Fibroblast of gingiva (primary cell): ENCODE results near the gene CANT1.

Experiments used
- DNase-seq: peaks from one replicate; pipeline ENCODE4 v3.0.0-alpha.2; 2011; ENCODE audit warnings: low read depth

The CANT1 gene

DNA sequence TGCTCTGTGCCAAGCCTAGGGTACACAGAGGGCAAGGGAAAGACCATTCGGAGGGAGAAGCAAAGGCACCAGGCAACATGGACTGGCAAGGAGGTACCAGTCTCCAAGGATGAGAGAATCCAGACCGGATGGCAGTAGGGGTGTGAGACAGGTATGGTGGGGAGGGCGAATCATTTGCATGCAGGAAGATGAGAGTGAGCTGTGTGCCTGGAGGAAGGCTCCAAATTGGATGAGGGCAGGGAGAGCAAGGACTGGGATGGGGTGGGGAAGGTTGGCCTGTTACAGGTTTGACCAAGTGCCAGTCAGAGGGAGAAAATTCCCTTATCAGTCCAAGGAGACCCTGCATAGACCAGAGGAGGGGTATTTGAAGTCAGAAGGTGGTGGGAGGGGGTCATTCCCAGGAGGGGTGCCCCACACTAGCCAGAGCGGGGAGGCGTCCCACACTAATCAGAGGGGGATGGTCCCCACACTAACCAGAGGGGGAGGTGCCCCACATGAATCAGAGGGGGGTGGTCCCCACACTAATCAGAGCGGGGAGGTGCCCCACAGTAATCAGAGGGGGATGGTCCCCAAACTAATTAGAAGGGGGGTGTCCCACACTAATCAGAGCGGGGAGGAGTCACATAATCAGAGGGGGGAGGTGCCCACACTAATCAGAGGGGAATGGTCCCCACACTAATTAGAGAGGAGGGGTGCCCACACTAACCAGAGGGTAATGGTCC, 737 bp downstream of the CANT1 start:
- no peak for DNase-seq

DNA sequence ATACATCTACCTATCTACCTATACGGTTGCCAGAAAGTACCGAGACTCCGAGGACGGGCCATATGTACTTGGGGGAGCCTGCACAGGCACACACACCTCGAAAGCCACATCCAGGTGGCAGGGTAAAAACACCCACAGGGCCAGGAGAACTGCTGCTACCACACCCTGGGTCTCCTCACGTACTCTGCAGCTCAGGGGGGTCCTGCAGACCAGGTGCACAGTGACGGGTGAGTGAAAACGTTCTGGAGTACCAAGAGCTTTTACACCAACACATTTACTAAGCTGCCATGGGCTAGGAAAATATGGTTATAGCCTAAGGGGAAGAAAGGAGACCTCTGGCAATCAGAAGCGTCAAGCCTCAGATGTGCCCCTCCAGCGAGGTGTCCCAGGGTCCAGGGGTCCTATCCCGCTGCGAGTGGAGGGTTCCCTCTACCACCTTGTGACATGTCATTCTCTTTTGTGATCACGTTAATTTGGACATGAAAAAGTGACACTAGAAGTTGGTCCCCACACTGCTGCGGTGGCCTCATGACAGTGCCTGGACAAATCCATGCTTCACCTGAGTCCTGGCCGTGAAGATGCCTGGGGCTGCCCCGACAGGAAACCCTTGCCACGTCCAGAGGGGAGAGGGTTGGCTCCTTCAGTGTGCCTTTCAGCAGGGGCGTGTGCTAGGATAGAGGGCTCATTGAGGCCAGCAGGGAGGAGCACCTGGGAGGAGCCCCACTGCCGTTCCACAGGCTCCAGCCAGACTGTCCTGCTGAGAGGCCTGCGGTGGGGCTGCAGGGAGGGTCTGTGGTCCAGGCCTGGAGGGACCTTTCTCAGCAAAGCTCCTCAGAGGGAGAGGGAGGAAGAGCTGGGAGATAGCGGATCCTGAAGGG, 1.8 kb downstream of the CANT1 start:
- DNase-seq: no peak

DNA sequence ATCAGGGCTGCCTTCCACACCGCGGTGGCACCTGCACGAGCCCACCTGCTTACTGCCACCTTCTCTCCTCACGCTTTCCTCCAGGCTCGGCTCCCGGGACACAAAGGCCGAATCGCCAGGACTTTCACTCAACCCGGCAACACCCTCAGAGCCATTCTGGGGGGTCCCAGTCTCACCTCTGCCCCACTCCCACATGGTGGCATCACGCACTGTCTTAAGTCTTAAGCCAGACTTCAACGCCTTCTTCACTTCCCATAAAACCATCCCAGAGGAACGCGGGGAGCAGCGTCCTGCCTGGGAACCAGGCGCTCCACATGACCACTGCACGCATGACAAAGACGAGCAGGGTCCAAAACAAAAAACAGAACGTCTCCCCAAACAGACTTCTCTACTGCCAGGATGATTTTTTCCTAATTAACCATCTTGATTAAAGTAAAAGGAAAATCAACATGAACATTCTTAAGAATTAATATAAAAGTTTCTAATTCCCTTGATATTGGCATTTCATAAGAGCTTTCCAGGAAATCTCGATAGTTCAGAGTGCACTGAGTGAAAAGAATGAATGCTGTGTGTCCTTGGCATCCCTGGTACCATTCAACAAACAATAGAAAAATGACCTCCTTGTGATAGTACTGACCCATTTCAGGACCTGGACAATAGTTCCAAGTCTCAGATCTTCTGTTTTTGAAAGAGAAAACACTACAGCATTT, 2.6 kb downstream of the CANT1 start:
- no peak for DNase-seq

DNA sequence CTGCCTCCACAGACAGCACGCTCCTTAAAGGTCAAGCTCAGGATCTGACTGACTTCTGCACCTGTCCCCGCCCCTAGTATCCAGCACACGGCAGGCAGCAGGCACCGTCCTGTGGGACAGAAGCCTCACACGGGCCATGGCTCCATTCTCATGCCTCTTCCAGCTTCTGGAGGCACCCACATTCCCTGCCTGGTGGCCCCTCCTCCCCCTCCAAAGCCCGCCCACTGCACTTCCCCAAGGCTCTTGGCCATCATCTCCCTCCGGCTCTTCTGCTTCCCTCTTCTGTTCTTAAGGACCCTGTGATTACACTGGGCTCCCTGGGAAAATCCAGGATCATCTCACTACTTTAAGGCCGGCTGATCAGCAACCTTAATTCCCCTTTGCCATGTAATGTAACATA, 3.5 kb downstream of the CANT1 start:
- DNase-seq: no peak

DNA sequence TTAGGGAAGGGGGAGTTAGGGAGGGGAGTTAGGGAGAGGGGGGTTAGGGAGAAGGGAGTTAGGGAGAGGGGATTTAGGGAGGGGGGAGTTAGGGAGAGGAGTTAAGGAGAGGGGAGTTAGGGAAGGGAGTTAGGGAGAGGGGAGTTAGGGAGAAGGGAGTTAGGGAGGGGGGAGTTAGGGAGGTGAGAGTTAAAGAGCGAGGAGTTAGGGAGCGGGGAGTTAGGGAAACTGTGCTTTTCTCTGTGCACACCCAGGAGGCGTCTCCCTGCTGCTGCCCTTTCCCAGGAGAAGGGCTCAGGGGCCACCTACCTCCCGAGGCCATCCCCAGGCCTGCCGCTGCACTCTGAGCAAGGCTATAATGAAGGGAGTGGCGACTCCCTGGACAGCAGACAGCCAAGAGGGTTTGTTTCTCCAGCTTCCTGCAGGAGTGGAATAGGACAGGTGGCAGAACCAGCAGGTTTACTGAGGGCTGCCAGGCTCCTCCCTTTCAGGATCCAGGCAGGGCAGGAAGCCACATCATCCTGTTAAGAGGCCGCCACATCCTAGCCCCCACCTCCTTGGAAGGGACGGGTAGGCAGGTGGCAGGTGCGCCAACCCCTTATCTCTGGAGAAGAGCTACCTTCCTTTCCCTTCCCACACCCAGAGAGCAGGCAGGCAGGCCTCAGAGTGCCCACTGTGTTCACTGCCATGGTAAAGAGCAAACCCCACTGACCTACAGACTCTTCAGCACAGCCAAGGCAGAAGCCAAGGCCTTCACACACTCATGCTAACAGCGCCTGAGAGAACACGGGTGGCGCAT, 4.3 kb downstream of the CANT1 start:
- no peak for DNase-seq

DNA sequence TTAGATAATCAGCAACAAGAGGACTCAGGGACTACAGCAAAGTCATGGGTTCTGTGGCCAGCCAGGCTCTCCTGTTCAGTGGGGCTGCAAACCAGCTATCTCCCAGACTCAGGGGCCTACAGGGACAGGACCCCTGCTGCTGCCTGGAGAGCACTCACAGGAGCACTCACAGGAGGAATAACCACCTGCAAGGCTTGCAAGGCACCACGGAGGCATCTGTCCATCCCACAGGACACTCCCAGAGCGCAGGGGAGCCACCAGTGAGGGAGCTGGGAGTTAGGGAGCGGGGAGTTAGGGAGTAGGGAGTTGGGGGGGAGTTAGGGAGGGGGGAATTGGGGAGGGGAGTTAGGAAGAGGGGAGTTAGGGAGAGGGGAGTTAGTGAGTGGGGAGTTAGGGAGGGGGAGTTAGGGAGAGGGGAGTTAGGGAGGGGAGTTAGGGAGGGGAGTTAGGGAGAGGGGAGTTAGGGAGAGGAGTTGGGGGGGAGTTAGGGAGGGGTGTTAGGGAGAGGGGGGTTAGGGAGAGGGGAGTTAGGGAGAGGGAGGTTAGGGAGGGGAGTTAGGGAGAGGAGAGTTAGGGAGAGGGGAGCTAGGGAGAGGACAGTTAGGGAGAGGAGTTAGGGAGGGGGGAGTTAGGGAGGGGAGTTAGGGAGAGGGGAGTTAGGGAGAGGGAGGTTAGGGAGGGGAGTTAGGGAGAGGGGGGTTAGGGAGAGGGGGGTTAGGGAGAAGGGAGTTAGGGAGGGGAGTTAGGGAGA, 5.7 kb downstream of the CANT1 start:
- DNase-seq: no peak

DNA sequence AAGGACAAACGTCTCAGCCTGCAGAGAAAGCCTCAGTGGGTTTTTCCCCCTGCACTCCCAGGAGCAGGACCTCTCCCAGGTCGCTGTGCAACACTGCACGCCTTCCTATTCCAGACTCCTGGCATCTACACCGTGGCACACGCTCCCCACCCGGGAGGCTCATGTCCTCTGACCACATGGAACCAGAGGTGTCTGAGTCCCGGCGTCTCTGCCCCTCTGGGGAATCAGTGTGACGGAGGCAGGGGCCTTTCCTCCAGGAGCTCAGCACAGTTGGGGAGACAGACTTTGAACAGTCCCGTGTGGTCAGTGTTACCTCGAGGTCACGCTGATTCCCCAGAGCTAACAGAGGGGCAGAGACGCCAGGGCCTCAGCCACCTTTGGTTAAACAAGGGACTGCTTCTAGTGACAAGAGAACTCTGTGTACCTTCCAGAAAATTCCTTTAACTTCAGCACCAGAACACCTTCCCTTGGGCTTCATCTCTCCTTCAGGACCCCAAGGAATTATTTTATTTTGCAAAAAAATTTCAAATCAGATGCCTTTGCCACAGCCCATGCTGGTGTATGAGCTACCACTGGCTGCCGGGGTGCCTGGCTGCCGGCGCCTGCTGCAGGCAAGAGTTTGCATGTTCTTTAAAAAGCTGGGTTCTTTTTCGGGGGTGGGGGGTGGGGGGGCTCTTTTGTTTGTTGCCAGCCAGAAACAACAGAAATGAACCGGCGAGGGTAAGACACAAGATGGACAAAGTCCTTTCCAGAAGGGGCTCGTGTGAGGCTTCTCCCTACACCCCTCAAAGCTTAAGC, 6.6 kb downstream of the CANT1 start:
- DNase-seq: no peak

DNA sequence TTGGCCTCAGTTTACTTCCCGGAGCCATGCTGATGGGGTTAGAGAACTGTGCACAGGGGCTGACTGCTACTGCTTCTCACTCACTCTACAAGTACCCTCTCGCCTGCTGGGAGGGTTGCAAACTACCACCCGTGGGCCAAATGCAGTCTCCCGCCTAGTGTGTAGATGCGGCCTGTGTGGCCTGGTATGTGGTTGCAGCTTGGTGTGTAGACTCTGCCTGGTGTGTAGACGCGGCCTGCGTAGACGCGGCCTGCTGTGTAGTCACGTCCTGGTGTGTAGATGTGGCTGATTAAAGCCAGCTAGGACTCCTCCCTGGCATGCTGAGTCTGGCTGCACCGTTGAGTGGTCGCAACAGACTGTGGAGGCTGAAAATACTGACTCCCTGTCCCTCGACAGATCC, 7.3 kb downstream of the CANT1 start:
- no peak for DNase-seq

DNA sequence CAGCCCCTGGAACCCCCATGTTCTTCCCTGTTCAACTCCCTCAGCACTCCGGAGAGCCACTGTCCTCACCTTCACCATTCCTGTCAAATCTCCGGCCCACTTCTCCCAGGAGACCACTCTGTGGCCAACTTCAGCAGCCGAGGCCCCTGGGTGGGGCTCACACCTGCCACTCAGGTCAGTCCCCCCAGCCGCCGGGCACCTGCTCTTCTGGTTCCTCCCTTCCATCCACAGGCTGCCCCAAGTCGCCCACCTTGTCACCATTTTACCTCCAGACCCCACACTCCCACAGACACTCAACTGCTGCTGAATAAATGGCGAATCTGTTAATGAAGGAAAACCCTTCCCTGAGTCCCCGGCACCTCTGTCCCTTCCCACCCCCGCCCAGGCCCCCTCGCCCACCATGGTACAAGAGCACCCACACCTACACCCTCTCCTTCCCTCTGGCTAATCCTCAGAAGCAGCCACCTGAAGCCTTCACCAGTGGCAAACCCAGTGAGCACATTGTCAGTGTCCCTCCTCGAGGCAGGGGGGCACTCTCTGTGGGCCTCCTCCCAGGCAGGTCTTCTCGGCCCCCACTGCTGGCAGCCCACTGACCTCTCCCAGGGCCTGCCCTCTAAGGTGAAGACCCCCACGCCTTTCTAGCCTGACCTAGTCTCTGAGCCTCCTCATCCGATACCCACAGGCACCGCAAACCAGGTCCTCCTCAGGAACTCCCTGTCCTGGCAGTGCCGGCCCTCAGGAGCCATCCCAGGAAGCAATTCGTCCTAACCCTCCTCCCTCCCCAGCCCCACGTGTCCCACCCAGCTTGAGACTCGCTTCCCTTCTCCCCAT, 8.2 kb downstream of the CANT1 start:
- DNase-seq: no peak

DNA sequence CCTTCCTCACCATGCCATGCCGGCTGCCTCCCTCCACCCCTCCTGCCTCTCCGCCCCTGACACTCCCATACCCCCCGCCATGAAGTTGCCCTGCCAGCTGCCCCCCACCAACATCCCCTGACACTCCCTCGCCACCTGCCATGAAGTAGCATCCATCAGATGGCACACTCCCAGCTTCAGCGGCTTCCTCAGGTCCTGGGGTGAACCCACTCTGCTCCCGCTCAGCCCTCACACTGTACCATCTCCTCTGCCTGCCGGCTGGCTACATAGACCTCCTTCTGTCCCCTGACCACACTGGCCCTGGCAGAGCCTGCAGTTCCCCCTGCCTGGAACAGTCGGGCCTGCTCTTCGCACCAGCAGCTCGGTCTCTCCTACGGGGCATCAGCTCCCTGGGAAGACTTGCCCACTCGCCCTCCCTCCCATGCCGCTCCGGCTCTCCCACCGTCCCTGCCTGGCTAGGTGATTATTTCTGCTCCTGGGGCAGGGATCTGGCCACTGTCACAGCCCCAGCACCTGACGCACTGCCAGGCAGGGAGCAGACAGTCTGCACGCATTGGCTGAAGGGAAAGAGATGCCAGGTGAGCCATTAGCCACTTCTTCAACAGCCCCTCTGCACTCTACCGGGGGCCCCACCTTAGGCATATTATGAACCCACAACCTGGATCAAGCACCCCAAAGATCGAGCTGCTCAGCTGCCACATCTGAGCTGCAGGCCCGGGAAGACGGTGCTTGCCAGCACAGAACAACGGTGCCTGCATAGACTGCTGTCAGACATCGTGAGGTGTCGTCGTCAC, 9.0 kb downstream of the CANT1 start:
- no peak for DNase-seq

DNA sequence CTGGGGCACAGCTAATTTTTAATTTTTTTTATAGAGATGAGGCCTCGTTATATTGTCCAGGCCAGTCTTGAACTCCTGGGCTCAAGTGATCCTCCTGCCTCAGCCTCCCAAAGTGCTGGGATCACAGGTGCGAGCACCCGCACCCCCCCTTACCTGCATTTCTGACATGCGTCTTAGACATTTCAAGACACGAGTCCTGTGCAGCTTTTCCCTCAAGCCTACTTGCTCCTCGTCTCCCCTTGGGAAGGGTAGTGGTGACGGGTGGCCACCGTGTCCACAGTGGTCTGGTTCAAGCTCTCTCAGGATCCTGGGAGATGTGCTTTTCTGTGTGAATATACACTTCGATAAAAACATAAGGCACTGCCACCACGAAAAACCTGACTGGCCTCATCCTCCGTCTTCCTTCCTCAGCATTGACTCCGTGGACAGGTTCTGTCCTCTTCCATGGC, 9.6 kb downstream of the CANT1 start:
- DNase-seq: no peak

DNA sequence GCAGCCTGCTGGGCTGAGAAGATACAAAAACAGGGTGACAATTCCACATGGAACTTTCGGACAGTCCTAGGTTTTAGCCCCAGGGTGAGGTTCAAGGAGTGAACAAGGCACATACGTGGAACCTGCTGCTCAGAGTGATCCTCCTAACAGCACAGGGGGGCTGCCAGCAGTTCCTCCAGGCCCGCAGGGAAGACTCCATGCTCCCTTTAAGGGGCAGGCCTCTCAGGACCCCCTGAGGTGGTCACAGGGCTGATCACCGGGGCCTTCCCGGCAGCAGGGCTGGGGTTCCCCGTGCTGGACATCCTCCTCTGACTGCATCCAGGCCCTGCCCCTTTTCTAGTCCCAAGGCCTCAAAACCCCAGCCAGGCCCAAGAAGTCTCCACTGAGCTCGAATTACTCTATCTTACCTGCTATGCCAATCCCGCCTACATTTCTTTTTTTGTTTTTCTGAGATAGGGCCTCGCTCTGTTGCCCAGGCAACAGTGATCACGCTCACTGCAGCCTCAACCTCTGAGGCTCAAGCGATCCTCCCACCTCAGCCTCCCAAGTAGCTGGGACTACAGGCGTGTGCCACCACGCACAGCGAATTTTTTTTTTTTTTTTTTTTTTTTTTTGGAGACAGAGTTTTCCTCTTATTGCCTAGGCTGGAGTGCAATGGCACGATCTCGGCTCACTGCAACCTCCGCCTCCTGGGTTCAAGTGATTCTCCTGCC, 10.4 kb downstream of the CANT1 start:
- DNase-seq: no peak

DNA sequence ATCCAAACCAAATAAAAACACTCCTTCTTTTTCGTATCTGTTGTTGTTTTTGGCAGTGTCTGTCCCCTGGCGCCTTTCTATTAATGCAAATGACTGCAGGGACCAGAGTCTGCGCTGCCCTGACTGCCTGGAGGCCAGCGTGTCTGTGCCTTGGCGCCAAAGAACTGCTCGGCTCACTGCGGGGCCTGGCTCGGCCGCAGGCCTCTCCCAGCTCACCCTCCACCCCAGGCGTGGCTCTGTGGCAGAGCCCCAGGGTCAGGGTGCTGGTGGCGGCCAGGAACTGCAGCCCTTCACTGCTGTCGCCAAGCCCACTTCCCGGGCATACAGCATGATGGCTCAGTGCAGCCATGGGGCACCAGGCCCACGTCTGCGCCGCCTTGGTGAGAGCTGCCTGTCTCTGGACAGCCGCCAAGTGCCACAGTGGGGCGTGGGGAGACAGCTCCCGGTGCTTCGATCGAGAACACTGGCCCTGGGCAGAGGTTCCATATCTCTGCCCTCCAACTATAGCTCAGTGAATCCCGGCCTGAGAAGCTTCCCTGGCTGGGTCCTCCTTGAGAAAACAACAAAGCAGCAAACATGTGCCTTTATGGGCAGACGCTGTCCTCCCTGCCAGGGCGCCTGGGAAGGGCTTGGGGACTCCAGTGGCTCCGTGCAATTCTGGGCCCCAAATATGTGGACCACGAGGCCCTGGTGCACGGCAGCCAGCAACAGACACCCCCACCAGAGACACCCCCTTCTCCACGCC, 11.1 kb downstream of the CANT1 start:
- DNase-seq: peak; percentile 35

DNA sequence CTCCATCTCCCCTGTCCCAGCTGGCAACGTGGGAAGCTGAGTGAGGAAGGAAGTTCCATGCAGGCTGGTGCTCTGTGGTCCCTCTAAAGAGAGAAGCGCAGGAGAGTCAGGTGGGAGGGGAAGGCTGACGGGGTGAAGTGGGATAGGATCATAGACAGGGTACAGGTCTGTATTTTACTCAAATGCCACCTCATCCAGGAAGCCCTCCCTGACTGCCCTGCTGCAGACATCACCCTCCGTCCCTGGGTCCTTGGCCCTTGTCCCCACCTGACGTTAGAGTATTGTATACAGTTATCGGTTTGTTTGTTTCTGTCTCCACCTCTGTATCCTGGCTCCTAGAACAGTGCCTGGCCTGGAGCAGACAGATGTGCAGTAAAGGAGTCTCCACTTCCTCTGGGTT, 11.7 kb downstream of the CANT1 start:
- DNase-seq: no peak

DNA sequence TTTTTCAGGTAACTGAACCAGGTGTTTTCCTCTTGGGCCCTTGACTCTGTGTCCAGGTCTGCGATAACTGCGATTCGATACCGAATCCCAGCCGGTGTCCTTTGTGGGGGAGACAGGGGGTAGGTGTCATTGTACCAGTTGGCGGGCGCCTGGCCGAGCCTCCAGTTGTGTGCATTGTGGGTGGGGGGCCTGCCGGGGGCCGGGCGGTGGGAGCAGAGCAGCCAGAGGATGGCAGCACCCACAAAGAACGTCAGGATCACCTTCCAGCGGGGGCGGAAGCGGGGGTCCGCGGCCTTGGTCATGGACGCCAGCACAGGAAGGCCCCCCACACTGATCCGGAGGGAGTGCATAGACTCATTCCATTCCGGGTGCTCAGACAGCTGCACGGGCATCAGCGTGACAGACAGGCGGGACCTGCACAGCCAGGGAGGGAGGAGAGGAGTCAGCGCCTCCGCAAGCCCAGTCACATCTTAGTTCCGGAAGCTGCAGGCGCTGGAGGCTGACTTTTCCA, 12.3 kb downstream of the CANT1 start:
- no peak for DNase-seq

DNA sequence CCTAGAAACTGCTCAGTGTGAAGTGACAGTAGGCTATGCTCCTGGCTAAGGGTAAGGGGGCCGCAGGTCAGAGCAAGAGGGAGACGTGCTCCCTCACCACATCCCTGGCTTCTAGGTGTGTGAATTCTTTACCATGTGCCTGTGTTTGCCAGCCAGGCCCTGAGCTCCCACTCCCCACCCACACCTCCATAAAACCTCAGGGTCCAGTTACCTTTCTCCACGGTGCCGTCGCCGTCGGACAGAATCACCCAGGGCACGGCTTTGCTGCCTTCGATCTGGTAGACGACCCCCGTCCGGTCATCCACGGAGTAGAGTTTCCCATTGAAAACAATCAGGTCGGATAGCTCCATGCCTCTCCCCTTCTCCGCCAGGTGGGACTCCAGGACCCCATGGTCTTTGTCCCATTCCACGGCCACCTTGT, 12.8 kb downstream of the CANT1 start:
- no peak for DNase-seq
